DMS 273 (cell line): Measurements from ENCODE around the gene HHIPL1.

Experiments
- DNase-seq: peaks from one replicate; lab custom pipeline; 2025; ENCODE audit not compliant: unreplicated experiment; lab: John Stamatoyannopoulos, UW

Gene HHIPL1

DNA sequence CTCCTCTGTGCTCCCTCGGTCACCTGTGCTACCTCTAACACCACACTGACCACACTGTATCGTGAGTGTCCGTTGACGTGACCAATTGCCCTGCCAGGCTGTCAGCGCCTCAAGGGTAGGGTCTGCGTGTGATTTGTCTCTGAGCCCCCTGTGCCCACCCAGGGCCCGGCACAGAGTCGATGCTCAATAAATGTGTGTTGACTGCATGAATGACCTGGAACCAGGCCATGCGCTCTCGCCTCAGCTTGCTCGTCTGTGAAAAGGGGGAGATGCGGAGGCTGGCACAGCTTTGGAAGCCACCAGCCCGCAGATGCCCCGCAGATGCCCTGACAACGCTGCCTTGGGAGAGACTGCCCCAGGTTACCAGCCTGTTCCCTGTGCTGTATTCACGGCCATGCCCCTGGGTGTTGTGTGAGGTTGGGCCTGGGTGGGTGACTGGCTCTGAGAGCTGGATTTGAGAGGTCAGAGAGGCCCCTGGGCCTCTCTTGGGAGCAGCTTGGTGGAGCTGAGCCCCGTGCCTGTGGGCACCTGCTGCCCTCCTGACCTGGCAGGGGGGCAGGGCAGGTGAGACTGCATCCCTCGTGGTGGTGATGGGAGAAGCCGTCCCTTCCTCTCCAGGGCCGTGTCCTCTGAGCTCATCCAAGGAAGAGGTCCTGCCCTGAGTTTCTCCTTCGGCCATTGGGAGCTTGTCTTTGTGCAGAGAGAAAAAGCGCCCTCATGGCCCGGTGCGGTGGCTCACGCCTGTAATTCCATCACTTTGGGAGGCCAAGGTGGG, 82.4 kb downstream of the HHIPL1 start:
- DNase-seq: no peak

DNA sequence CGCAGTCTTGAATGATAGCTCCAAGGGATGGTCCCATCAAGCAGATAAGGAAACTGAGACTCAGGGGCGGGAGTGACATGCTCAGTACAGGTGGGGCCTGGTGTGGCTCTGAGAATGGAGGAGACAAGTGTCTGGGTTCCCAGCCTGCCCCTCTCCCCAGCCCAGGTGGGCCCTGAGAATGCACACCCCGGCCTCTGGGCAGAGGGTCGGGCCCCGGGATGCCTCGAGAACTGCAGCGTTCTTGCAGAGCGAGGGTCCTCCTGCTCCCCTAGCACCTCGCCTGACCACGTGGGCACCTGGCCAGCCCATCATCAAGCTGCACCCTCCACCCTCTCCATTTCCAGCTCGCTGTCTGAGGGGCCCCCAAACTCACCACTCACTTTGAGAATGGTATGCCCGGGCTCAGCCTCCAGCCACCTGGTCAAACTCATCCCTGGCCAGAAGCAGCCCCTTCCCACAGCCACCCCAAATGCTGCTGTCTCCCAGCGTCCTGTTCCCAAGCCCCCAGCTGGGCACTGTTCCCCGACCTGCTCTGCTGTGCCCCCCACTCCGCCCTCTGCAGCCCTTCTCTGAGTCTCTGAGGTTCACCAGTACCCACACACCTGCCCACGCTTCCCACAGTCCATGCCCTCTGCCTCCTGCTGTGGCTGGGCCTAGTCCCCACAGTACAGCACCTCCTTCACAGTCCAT, 83.4 kb downstream of the HHIPL1 start:
- no peak for DNase-seq

DNA sequence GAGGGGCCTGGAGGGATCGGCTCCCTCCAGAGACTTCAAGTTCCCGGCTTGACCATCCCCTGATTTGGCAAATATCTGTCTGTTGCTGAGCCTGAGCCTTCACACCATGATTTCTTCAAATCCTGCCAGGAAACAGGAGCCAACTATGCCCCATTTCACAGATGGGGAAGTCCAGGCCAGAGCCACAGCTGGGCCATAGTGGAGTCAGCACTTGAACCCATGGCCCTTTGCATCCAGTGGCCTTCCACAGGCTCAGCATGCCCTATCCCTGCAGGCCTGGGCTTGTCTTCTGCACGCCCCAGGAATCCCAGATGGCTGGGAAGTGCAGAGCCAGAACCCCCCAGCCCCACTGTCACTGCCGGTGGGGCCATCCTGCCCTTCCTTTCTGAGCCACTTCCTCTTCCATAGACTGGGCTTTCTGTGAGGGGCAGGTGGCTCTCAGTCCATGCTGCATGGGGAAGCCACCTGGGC, 84.1 kb downstream of the HHIPL1 start:
- no peak for DNase-seq
